TTC549 (cell line): Measurements from ENCODE around the gene HSD11B1.

ENCODE experiments used
- FAIRE-seq: peaks from 2 replicates; lab custom pipeline; 2012; peaks lifted over from hg19 to GRCh38; lab: Jason Lieb, UNC

Gene HSD11B1

DNA sequence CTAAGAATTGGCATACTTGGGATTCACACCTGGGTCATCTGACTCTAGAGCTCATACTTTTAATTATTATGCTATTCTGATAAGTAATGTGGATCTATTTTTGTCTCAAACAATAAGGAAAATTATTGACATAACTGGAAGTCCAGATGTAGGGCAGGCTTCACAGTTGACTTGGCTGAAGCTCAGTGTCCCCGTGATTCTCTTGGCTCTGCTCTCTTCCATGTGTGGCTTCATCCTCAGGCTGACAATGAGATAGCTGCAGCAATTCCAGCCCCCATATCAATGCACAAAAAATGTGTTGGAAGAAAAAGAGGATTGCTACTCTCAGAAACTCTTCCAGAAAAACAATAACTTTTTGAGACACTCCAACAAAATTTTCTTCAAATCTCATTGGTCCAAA, 23.8 kb downstream of the HSD11B1 start:
- FAIRE-seq, result no peak

GRCh38 chr1:209729436-209729835, 24.8 kb downstream of the HSD11B1 start:
- FAIRE-seq, result no peak

DNA sequence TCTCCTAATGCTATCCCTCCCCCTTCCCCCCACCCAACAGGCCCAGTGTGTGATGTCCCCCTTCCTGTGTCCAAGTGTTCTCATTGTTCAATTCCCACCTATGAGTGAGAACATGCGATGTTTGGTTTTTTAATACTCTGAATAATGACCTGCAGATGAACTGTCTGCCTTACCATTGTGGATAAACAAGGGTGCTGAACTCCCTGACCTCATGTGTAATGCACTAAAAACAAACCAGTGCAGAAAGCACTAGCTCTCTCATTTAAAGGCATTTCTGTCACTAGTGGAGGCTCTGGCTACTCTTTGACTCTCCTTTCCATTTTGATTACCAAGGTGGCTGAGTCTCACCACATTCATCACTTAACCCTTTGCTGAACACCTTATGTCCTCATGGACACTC, 28.1 kb downstream of the HSD11B1 start:
- FAIRE-seq, result no peak

DNA sequence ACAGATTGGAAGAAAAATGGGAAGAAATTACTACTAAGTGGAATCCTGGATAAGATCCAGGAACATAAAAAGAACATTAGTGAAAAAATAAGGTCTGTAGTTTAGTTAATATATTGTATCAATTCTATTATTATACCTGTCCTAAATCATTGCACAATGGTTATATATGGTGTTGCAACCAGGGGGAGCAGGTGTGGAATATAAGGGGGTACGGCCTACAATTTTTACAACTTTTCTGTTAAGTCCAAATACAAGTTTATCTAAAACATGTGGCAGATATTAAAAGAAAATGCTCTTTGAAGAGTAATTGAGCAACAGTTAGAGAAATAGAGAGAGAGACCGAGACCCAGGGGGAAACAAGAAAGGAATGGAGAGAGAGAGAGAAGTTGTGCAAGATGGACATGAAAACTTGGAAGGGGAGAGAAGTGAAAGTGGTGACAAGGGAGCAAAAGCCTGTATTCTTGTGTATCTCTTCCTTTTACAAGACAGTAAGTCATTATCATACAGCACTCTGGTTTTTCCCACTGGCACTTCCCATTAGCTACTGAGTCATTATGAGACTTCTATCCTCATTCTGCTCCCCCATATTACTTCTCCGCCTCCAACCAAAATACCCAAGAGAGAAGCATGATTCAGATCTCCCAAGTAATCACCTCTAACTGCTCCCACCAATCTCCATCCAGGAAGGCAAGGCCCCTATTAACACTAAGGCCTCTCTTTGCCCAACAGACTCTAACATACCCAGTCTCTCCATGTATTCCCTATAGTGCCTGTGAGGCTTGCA, 29.0 kb downstream of the HSD11B1 start:
- no peak for FAIRE-seq

GRCh38 chr1:209736490-209737117, 32.0 kb downstream of the HSD11B1 start:
- FAIRE-seq, result no peak

GRCh38 chr1:209737118-209737505, 32.5 kb downstream of the HSD11B1 start:
- no peak for FAIRE-seq

GRCh38 chr1:209738270-209738669, 33.6 kb downstream of the HSD11B1 start:
- FAIRE-seq, result no peak

- no peak for FAIRE-seq
Observed at GRCh38 chr1:209741193-209741592, 36.5 kb downstream of the HSD11B1 start.

DNA sequence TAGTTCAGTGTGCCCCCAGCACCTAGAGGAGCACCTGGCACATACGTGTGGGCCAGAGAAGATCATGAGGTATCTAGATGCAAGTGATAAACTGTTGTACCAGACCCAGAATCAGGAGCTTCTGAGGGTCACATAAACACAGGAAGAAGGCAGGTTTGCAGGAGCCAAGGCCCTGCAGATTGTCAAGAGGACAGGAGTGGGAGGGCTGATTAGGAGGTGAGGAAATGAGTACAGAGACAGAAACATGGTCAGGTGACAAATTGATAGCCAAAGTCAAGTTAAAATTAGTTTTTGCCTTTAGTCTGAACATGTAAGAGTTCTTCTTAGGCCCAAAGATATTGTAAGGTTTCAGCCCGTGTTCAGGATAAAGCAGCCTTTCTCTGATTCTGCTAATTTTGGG, 37.2 kb downstream of the HSD11B1 start:
- FAIRE-seq, result no peak

DNA sequence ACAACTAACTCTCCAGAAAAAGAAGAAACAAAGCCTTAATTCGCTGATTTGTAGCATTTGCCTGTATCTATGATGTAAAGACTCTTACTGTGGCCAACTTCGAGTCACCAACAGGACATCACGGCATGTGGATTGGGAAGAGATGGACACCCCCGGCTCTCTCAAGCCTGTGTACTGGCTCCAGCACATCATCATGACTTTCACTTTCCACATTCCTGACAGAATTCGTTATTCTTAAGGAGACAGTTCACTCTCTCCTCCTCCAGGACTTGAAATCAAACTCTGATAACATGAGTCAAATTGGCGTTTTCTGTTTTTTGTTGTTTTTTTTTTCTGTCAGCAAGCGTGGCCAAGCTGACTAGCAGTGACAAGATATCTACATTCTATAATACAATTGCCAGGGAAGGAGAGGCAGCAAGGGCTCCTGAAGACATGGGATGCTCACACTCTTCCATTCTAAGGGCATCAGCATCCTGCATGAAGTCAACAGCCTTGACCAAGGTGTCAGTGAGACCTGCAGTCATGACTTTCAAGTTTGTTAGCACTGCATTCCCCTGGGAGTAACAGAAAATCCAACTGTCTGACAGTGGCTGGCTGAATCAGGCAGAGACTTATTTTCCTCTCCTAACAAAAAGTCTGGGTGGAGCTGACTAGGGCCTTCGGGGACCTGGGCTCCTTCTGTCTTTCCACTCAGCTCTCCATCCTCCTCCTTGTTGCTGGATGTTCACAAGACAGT, 37.9 kb downstream of the HSD11B1 start:
- no peak for FAIRE-seq

- no peak for FAIRE-seq
Observed at GRCh38 chr1:209743145-209743482, 38.5 kb downstream of the HSD11B1 start.

- FAIRE-seq, result no peak
Observed at GRCh38 chr1:209746451-209747165, 42.0 kb downstream of the HSD11B1 start.

GRCh38 chr1:209747580-209748262, 43.1 kb downstream of the HSD11B1 start:
- FAIRE-seq, result no peak

- no peak for FAIRE-seq
Observed at GRCh38 chr1:209748620-209749019, 44.0 kb downstream of the HSD11B1 start.

DNA sequence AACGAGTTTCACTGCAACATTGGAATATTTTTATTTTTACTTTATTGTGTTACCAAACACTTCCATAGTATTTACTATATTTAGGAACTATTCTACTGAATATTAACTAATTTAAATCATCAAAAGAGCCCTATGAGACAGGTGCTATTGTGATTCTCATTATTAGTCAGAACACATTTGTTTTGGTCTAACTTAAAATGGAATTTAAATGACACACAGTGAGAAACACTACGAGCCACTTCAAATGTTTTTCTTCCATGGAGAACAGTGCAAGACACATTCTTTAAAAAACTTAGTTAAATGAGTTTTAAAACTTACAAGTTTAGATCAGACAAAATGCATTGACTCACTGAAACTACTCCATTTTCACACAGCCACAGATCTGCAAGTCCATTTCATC, 44.6 kb downstream of the HSD11B1 start:
- no peak for FAIRE-seq

DNA sequence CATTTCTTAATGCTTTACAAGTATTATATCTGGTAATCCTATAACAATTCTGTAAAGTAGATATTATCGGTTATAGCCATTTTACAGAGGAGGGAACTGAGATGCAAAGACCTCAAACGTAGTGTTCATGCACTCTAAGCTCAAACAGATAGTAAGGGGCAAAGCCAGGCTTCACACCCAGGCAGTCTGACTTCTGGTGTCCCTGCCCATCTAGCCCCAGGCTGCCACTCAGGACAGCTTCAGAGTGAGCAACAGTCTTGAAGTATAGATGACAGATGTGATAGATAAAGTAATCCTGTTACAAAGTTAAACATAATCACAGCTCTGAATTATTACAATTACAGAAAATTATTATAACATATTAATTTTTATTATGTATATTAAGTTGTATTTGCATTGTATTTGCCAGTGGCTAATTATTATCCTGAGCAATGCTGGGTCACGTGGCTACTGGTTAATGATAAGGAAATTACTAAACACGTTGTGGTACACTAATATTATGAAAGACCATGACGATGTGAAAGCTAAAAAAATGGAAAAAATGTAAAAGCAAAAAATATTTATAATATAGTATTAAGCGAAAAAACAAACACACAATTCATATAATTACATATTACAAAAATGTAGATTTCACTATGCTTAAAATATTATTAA, 45.2 kb downstream of the HSD11B1 start:
- peak; percentile 90 for FAIRE-seq

- FAIRE-seq, result no peak
Observed at GRCh38 chr1:209751627-209752231, 47.1 kb downstream of the HSD11B1 start.

GRCh38 chr1:209752890-209753289, 48.2 kb downstream of the HSD11B1 start:
- no peak for FAIRE-seq

GRCh38 chr1:209755256-209755655, 50.6 kb downstream of the HSD11B1 start:
- FAIRE-seq, result no peak

GRCh38 chr1:209755926-209756614, 51.4 kb downstream of the HSD11B1 start, which contains the start of gene TRAF3IP3:
TRAF3IP3 (plus strand) TSS chr1:209756053; CDS start chr1:209760040, 3,987 bp downstream.
- no peak for FAIRE-seq
